Activated T-helper 2 cell treated with anti-CD3 and anti-CD28 coated beads, Interferon-gamma antibody, Interleukin-2, Interleukin-4, amounts not matched to agents 10 μg/mL and 5 μg/mL and 100 μg/mL, durations not matched to agents 14 hours and 24 hours and 36 hours (primary cell): Measurements from ENCODE around the gene CDS2. TPM values are rescaled to one million over a fixed set of nuclear protein-coding genes. Genes with fewer than 3 reads are reported as not detected.
A peak's percentile ranks its signal among the peaks of the same experiment; 100 is the strongest.
"Not testable (repeated sequence)": the region's sequence is repeated elsewhere in the genome, so short reads cannot be mapped to it uniquely, and the experiment has no call there.

Experiments used
- DNase-seq: peaks from one replicate; pipeline ENCODE4 v3.0.0; 2021; ENCODE audit warnings: low spot score
- H3K27ac Mint-ChIP-seq: one replicate; pipeline ENCODE4 v1.8.0; 2021; ENCODE audit warnings: mixed read lengths
- H3K27me3 Mint-ChIP-seq: one replicate; pipeline ENCODE4 v1.8.0; 2021; ENCODE audit warnings: low read depth, mixed read lengths
- H3K36me3 Mint-ChIP-seq: one replicate; pipeline ENCODE4 v1.8.0; 2021; ENCODE audit warnings: low read depth, mixed read lengths
- H3K4me1 Mint-ChIP-seq: one replicate; pipeline ENCODE4 v1.8.0; 2021; ENCODE audit warnings: low read depth, mixed read lengths
- H3K4me3 Mint-ChIP-seq: one replicate; pipeline ENCODE4 v1.8.0; 2021; ENCODE audit warnings: low read depth, mild to moderate bottlenecking, moderate library complexity, mixed read lengths
- H3K9me3 Mint-ChIP-seq: one replicate; pipeline ENCODE4 v1.8.0; 2021; ENCODE audit warnings: mixed read lengths
- intact Hi-C: fragments of 100-400 bp; cut with micrococcal nuclease; formaldehyde crosslinking; loops from one replicate; pipeline ENCODE4 v1.15.1; 2023
- total RNA-seq: library from RNA; stranded (reverse); gene quantifications from 2 replicates; pipeline ENCODE4 v1.2.3, GENCODE V29; 2022

Gene CDS2
- total RNA-seq, 1 donor from 2014 or later = 41.4 TPM

- H3K4me1 Mint-ChIP-seq, H3K9me3 Mint-ChIP-seq, intact Hi-C loops, H3K27me3 Mint-ChIP-seq, H3K4me3 Mint-ChIP-seq, DNase-seq: not testable (repeated sequence)
- Mint-ChIP-seq H3K27ac (peak overlapping the region; percentile 55), H3K36me3 (peaks cover 67% of the 10 kb centered on the region)
Measured at GRCh38 chr20:5099009-5099408, 27.8 kb upstream of the CDS2 start.

GRCh38 chr20:5099909-5100308, 26.9 kb upstream of the CDS2 start:
- not testable (repeated sequence) for H3K27me3 Mint-ChIP-seq, DNase-seq, H3K27ac Mint-ChIP-seq, H3K4me1 Mint-ChIP-seq, H3K4me3 Mint-ChIP-seq, H3K9me3 Mint-ChIP-seq
- intact Hi-C loops = loop anchor here (1.0 to 5.0 kb wide), 2 partner anchors 44 to 143 kb away; no protein-coding TSS in a partner anchor
- peaks cover 72% of the 10 kb centered on the region for H3K36me3 Mint-ChIP-seq

GRCh38 chr20:5100684-5101347, 26.0 kb upstream of the CDS2 start:
- H3K27me3 Mint-ChIP-seq = no peaks in the 10 kb centered on the region
- H3K4me1 Mint-ChIP-seq = peaks cover 4% of the 10 kb centered on the region
- no peak overlapping the region for H3K4me3 Mint-ChIP-seq
- no peak overlapping the region for H3K27ac Mint-ChIP-seq
- no peaks in the 10 kb centered on the region for H3K9me3 Mint-ChIP-seq
- peaks cover 68% of the 10 kb centered on the region for H3K36me3 Mint-ChIP-seq
- intact Hi-C loops = loop anchor here (1.0 to 5.0 kb wide), 2 partner anchors 45 to 144 kb away; no protein-coding TSS in a partner anchor
- DNase-seq = peak; percentile 55

GRCh38 chr20:5104479-5104878, 22.3 kb upstream of the CDS2 start:
- DNase-seq = no peak
- no peaks in the 10 kb centered on the region for H3K9me3 Mint-ChIP-seq
- no peak overlapping the region for H3K27ac Mint-ChIP-seq
- H3K36me3 Mint-ChIP-seq = peaks cover 61% of the 10 kb centered on the region
- intact Hi-C loops = loop anchor here (5.0 kb wide), 1 partner anchor 147 kb away; no protein-coding TSS in a partner anchor
- H3K27me3 Mint-ChIP-seq = no peaks in the 10 kb centered on the region
- peaks cover 4% of the 10 kb centered on the region for H3K4me1 Mint-ChIP-seq
- no peak overlapping the region for H3K4me3 Mint-ChIP-seq

GRCh38 chr20:5109276-5109675, 17.5 kb upstream of the CDS2 start:
- H3K4me1 Mint-ChIP-seq = peaks cover 14% of the 10 kb centered on the region
- no peak overlapping the region for H3K27ac Mint-ChIP-seq
- peaks cover 49% of the 10 kb centered on the region for H3K36me3 Mint-ChIP-seq
- DNase-seq = no peak
- H3K4me3 Mint-ChIP-seq = no peak overlapping the region
- intact Hi-C loops = no loop called here
- no peaks in the 10 kb centered on the region for H3K9me3 Mint-ChIP-seq
- H3K27me3 Mint-ChIP-seq = no peaks in the 10 kb centered on the region

GRCh38 chr20:5113615-5113986, 13.2 kb upstream of the CDS2 start:
- Mint-ChIP-seq H3K4me3 (peak overlapping the region; percentile 91), H3K36me3 (peaks cover 78% of the 10 kb centered on the region)

GRCh38 chr20:5114403-5114802, 12.4 kb upstream of the CDS2 start:
- peaks cover 47% of the 10 kb centered on the region for H3K4me1 Mint-ChIP-seq
- H3K4me3 Mint-ChIP-seq = peak overlapping the region; percentile 53
- no peaks in the 10 kb centered on the region for H3K27me3 Mint-ChIP-seq
- peak overlapping the region; percentile 94 for H3K27ac Mint-ChIP-seq
- no peak for DNase-seq
- intact Hi-C loops = no loop called here
- H3K9me3 Mint-ChIP-seq = no peaks in the 10 kb centered on the region
- H3K36me3 Mint-ChIP-seq = peaks cover 77% of the 10 kb centered on the region

More at GRCh38 chr20:5113615-5113986, 13.2 kb upstream of the CDS2 start:
- Mint-ChIP-seq H3K27ac (peak overlapping the region; percentile 94), H3K9me3 (no peaks in the 10 kb centered on the region), H3K4me1 (peaks cover 47% of the 10 kb centered on the region), H3K27me3 (no peaks in the 10 kb centered on the region)
- DNase-seq = no peak
- intact Hi-C loops = no loop called here

- Mint-ChIP-seq H3K36me3 (peaks cover 64% of the 10 kb centered on the region), H3K4me1 (peaks cover 62% of the 10 kb centered on the region), H3K27me3 (no peaks in the 10 kb centered on the region), H3K9me3 (no peaks in the 10 kb centered on the region), H3K4me3 (peak overlapping the region; percentile 89), H3K27ac (no peak overlapping the region)
- DNase-seq = no peak
- intact Hi-C loops = loop anchor here (5.0 kb wide), 1 partner anchor 305 kb away; no protein-coding TSS in a partner anchor
Measured at GRCh38 chr20:5116875-5117274, 9.9 kb upstream of the CDS2 start.

- Mint-ChIP-seq H3K9me3 (no peaks in the 10 kb centered on the region), H3K4me3 (peak overlapping the region; percentile 89), H3K4me1 (peaks cover 53% of the 10 kb centered on the region), H3K27ac (peak overlapping the region; percentile 94), H3K36me3 (peaks cover 53% of the 10 kb centered on the region), H3K27me3 (no peaks in the 10 kb centered on the region)
- DNase-seq = no peak
- intact Hi-C loops = loop anchor here (2.0 to 5.0 kb wide), 2 partner anchors 40 to 306 kb away; no protein-coding TSS in a partner anchor
Measured at GRCh38 chr20:5118220-5119142, 8.3 kb upstream of the CDS2 start.

GRCh38 chr20:5119143-5119434, 7.7 kb upstream of the CDS2 start:
- Mint-ChIP-seq H3K27me3 (no peaks in the 10 kb centered on the region), H3K27ac (peak overlapping the region; percentile 94), H3K9me3 (no peaks in the 10 kb centered on the region), H3K36me3 (peaks cover 49% of the 10 kb centered on the region), H3K4me3 (peak overlapping the region; percentile 89), H3K4me1 (peaks cover 52% of the 10 kb centered on the region)
- DNase-seq = no peak
- intact Hi-C loops = loop anchor here (2.0 to 5.0 kb wide), 2 partner anchors 40 to 307 kb away; no protein-coding TSS in a partner anchor

- Mint-ChIP-seq H3K36me3 (peaks cover 44% of the 10 kb centered on the region), H3K27me3 (no peaks in the 10 kb centered on the region), H3K4me1 (peaks cover 50% of the 10 kb centered on the region), H3K9me3 (no peaks in the 10 kb centered on the region), H3K4me3 (peak within 1 kb of the TSS; percentile 89), H3K27ac (peak within 1 kb of the TSS; percentile 94)
- DNase-seq = peak; percentile 98
- intact Hi-C loops = loop anchor here (2.0 to 10.0 kb wide), 4 partner anchors 41 to 835 kb away; partner anchors contain the start of genes MCM8 and TRMT6
Measured at GRCh38 chr20:5119435-5120184, 7.2 kb upstream of the CDS2 start, which contains the start of gene PCNA. Gene PCNA (minus strand): TSS chr20:5119958. CDS start chr20:5119798, 160 bp downstream.

- intact Hi-C loops = loop anchor here (10.0 kb wide), 2 partner anchors 235 to 835 kb away; partner anchors contain the start of genes MCM8 and TRMT6
- Mint-ChIP-seq H3K4me1 (peaks cover 48% of the 10 kb centered on the region), H3K36me3 (peaks cover 38% of the 10 kb centered on the region), H3K27me3 (no peaks in the 10 kb centered on the region), H3K4me3 (peak overlapping the region; percentile 89), H3K27ac (peak overlapping the region; percentile 94), H3K9me3 (no peaks in the 10 kb centered on the region)
- no peak for DNase-seq
Measured at GRCh38 chr20:5120185-5120476, 6.7 kb upstream of the CDS2 start.
